Ramos (cell line): ENCODE measurements around the gene GPR17.

Experiments
- in situ Hi-C: fragments of 300-500 bp; cut with MboI; formaldehyde crosslinking; loops from one replicate; pipeline ENCODE4 v1.14.3; 2022; ENCODE audit warnings: low sequenced_read_pairs; ENCODE audit not compliant: unreplicated experiment

The GPR17 gene

DNA sequence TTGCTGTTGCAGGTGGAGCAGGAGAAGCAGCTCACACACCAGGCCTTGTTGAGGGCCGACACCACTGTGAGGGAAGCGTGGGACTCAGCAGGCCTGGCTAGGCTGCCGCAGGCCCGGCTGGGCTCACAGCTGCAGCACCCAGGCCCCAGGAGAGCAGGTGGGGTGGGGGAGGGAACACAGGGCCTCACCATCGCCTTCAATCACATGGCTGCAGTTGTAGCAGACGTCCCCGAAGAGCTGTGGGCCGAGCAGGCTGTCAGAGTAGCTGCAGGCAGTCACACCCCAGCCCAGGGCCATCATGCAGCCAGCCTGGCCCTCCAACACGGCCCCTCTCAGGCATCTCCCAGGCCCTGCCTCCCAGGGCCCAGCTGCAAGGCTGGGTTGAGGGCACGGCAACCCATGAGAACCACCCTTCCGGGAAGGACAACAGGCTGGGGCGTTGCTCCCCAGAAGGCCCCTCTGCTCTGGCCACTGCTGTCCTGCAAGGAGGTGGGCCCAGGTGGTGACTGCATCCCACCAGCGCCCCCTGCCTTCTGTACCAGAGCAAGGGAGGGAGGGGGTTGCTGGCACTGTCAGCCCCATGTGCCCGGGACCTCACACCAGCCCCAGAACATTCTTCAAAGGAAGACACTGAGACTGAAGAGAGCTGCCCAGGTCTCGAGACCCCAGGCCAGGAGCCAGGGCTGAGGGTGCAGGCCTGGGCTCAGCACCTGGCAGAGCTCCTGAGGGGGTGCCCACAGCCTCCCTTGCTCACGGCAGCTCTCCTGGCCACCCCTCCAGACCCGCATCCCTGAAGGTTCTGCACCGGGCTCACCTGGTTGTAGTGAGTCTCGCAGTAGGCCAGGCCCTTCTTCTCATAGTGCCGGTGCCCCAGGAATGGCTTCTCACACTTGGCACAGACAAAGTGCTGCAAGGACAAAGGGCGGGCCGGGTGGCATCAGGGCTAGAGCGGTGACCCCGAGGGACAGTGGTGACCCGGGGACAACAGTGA is 5.6 kb upstream of the GPR17 start:
- in situ Hi-C loops = no loop called here

- in situ Hi-C loops = no loop called here
Observed at GRCh38 chr2:127641133-127641532, 4.8 kb upstream of the GPR17 start.

GRCh38 chr2:127641846-127642507 is 4.0 kb upstream of the GPR17 start:
- in situ Hi-C loops = no loop called here

DNA sequence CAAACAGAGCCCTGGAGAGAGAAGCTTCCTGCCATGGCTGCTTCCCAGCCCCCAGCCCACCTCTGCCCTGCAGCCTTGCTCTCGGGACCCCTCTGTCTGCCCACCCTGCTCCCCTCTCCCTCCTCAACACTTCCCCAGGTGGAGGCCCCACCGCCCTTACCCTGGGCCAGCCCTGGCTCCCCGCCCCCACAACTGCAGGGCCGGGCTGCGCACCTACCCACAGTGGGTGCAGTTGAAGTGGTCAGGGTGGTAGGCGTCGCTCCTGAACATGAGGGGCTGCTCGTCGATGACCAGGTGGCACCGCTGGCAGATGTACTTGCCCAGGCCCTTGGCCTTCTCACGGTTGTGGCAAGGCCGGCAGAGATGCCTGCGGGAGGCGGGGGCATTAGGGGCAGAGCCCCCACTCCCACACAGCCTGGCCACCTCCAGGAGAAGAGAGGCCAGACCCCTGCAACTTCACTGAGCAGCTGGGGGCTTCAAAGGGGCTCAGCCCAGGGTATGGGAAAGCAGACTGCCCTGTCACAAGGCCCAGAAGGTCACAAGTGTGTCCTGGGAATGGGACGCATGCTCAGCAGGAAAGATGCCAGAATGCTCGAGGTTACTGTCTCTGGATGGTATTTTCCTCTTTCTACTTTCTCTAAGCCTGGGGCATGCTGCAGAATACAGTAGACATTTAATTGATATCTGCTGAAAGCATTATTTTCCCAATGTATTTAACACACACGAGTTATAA is 3.1 kb upstream of the GPR17 start:
- in situ Hi-C loops = no loop called here

DNA sequence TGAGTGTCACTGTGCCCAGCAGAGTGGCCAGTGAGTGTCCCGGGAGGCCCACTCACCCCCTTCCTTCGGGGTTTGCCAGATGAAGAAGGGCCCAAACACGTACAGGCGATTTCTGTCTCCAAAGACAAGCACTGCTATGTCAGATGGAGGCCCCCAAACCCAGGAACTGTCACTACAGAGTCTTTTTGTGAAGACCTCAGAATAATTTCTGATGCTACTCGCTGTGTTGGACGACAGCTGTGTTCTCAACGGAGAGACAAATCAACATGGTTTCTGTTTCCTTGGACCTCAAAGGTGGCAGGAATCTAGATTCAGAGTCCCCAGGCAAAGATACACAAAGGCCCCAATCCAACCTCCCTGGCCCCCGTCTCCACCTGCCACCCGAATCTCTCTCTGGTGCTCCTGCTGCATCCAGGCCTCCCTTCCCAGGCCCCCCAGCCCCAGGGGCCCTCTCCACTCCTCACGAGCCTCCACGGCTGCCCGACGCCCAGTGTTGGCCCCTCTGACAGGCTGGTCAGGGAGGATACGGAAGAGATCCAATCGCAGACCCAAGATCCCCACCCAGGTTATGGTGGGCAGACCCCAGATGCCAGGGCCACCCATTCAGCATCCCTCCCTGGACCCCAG is 2.4 kb upstream of the GPR17 start:
- in situ Hi-C loops = no loop called here

GRCh38 chr2:127644066-127645025 is 1.6 kb upstream of the GPR17 start:
- in situ Hi-C loops = no loop called here

- in situ Hi-C loops = no loop called here
Observed at GRCh38 chr2:127645026-127645394, 943 bp upstream of the GPR17 start.

DNA sequence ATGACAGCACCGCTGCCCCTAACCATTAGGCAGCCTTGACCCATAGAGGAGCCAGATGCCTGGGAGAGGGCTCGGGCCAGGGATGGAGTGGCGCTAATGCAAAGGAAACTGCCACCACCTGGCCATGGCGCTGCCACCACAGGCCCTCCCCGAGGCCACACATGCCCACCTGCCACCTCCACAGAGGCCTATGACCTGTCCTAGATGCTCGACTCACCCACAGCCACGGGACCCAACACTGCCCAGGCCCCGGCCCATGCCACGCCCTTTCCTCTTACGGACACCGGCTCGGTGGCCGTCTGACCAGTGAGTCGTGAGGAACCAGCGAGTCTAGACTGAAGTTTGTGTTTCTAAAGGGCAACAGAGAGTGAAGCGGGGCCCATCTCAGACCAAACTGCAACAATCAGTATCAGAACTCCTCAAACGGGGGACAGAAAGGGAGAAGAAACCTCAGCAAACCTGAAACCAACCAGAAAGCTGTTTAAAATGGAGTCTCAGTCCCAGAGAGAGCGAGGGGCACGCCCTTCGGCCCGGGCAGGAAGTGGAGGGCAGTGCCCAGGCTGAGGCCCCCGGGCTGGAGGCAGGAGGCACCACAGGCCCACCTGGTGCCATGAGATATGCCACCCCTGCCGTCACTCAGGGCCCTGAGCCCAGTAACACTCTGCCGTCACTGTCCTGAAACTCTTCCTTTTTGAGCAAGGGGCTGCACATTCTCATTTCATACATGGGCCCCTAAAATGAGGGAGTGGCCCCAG is 711 bp downstream of the GPR17 start:
- in situ Hi-C loops = no loop called here

GRCh38 chr2:127647242-127648190 is 1.6 kb downstream of the GPR17 start:
- in situ Hi-C loops = no loop called here

DNA sequence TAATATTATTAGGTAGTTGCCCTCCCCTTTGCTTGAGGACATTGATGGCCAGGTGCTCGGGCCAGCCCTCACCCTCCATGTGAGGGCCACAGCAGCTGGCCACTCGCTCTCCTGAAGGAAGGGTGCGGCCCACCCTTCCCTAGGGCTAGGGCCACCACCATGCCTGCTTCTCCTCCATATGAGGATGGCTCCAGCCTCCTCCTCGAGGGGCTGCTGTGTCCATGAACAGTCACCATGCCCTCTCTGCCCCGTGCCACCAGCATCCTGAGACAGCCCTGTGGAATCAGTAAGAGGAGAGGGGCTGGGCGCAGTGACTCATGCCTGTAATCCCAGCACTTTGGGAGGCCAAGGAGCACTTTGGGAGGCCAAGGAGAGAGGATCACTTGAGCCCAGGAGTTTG is 2.4 kb downstream of the GPR17 start:
- in situ Hi-C loops = no loop called here

- in situ Hi-C loops = no loop called here
Observed at GRCh38 chr2:127649100-127649611, 3.2 kb downstream of the GPR17 start.

GRCh38 chr2:127649684-127650040 is 3.7 kb downstream of the GPR17 start:
- in situ Hi-C loops = loop anchor here (5.0 kb wide), 1 partner anchor 67 kb away; no protein-coding TSS in a partner anchor

DNA sequence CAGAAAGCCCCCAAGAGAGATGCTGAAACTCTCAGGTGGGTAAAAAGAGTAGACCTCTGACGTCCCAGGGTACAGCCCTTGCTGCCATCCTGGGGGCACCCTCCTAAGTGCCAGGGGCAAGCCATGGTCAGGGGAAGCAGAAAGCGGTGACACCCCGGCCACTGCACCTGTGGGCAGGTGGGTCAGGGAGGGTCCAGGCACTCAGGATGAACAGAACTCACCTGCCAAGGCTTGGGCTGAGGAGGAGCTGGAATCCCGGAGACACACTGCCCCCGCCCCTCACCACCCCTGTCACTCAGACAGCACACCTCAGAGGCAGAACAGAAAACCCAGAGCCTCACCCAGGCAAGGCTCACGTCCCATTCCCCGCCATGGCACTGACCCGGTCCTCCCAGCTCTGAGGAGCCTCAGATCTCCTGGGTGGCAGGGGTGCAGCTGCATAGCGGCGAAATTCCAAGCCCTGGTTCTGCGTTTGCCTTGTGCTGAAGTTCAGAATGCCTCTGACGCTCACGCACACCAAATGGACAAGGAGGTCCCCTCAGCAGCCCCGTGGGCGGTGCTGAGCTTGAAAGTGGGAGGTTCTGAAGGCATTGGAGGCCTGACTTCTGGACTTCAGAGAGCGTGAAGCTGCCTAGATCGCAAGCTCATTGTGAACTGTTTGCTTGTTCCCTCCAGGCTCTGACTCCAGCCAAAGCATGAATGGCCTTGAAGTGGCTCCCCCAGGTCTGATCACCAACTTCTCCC is 4.3 kb downstream of the GPR17 start:
- in situ Hi-C loops = loop anchor here (5.0 kb wide), 1 partner anchor 68 kb away; no protein-coding TSS in a partner anchor

GRCh38 chr2:127650785-127651380 is 4.9 kb downstream of the GPR17 start:
- in situ Hi-C loops = loop anchor here (5.0 kb wide), 1 partner anchor 69 kb away; no protein-coding TSS in a partner anchor

- in situ Hi-C loops = loop anchor here (5.0 kb wide), 1 partner anchor 69 kb away; no protein-coding TSS in a partner anchor
Observed at GRCh38 chr2:127651381-127651809, 5.4 kb downstream of the GPR17 start.
